ENCODE data around the gene LRP4. TPM values are rescaled to one million over a fixed set of nuclear protein-coding genes. Genes with fewer than 3 reads are reported as not detected.

LRP4 gene
- total and polyA plus RNA-seq, 2 of the 4 experiments (the other 2 are of a cell fraction), result 4.1 to 5.8 TPM

GRCh38 chr11:46808799-46809431 is 109.4 kb downstream of the LRP4 start:
- H4K91ac ChIP-seq (ENCODE audit: insufficient read depth, low read depth, low read length), result no peak overlapping the region
- no peak overlapping the region for H3K18ac ChIP-seq (ENCODE audit: low read depth, low read length)
- no peaks in the 10 kb centered on the region for H3K27me3 ChIP-seq (ENCODE audit: control insufficient read depth, insufficient read depth, low read length)
- H3K4ac ChIP-seq (ENCODE audit: low read depth, low read length), result no peak overlapping the region
- H3K36me3 ChIP-seq (ENCODE audit: control insufficient read depth, insufficient read depth, low read length), result peaks cover 12% of the 10 kb centered on the region
- ChIA-PET POLR2A (ENCODE audit: unreplicated experiment) (no interaction called here), CTCF (interaction anchor here (0.7 kb wide), 1 partner anchor 22 kb away, joined by 3 read pairs; no protein-coding TSS in a partner anchor)
- BruUV-seq (replicated peaks), result no TSS peak
- no peak overlapping the region for H3K56ac ChIP-seq (ENCODE audit: extremely low read depth, insufficient read depth, low read length)
- H4K5ac ChIP-seq (ENCODE audit: low read depth, low read length), result no peak overlapping the region
- peak overlapping the region; percentile 24 for H2BK5ac ChIP-seq (ENCODE audit: low read depth, low read length, poor library complexity, severe bottlenecking)
- H3K4me2 ChIP-seq (ENCODE audit: low read depth, low read length), result peak overlapping the region; percentile 27; the same call in 1 of the 2 replicates
- H4K20me1 ChIP-seq (ENCODE audit: insufficient read depth, low read length), result no peaks in the 10 kb centered on the region
- no peaks in the 10 kb centered on the region; the same call in 1 of the 2 replicates for H3K4me1 ChIP-seq (ENCODE audit: control insufficient read depth, insufficient read depth, low read length)
- WGBS, 2 experiments (ENCODE audit: extremely low coverage in 2 of 2, insufficient read length in 1 of 2), result 67% methylated on average over 1 of the region's 3 CpGs; no CpG with 5 or more reads in 1 of the 2 experiments
- no peak overlapping the region for H2BK15ac ChIP-seq (ENCODE audit: low read depth, low read length)
- no peak overlapping the region for H2AFZ ChIP-seq (replicated peaks; ENCODE audit: low read length, poor library complexity)
- H2AK9ac ChIP-seq (replicated peaks; ENCODE audit: low read depth, low read length, poor library complexity), result no peak overlapping the region
- H3K9ac ChIP-seq (ENCODE audit: low read depth, low read length), result no peak overlapping the region
- no peak overlapping the region for H2BK120ac ChIP-seq (ENCODE audit: low read depth, low read length)
- no peak overlapping the region for H2AK5ac ChIP-seq (ENCODE audit: low read depth, low read length)
- H3K14ac ChIP-seq (replicated peaks; ENCODE audit: low read depth, low read length), result no peak overlapping the region
- TF ChIP-seq RCOR1 (IDR thresholded peaks at IDR 0.05; ENCODE audit: insufficient replicate concordance, low read length) (no peak), CTCF (conservative IDR thresholded peaks at IDR 0.05; ENCODE audit: low read depth, low read length) (peak; percentile 22; the same call in 1 of the 2 replicates), MAFK (IDR thresholded peaks at IDR 0.05; ENCODE audit: low read depth, low read length) (no peak), ELK1 (IDR thresholded peaks at IDR 0.05; ENCODE audit: borderline replicate concordance, low read depth, low read length) (no peak), USF2 (IDR thresholded peaks at IDR 0.05; ENCODE audit: low read depth, low read length) (no peak), CEBPB (IDR thresholded peaks at IDR 0.05; ENCODE audit: low read depth, low read length) (no peak)
- dilution Hi-C loops (cut with HindIII; ENCODE audit: low sequenced_read_pairs, unreplicated experiment) (no loop called here), in situ Hi-C loops (cut with MboI; ENCODE audit: low sequenced_read_pairs) (no loop called here), intact Hi-C loops (cut with micrococcal nuclease) (no loop called here)
- peak; percentile 49 for DNase-seq
- ATAC-seq (ENCODE audit: low read depth), result peak; percentile 48
- no peak overlapping the region for H3K27ac ChIP-seq (ENCODE audit: insufficient read depth, low read length)
- H3K4me3 ChIP-seq (ENCODE audit: insufficient read depth, low read depth, low read length), result no peak overlapping the region
- peaks cover 8 to 23% of the 10 kb centered on the region in 2 experiments; a peak in 3 of 4 replicates for H3K79me1 ChIP-seq (ENCODE audit: low read depth in 1 of 2, low read length in 2 of 2)
- no peak overlapping the region for H2BK20ac ChIP-seq (ENCODE audit: low read depth, low read length)
- H3K23ac ChIP-seq (ENCODE audit: low read depth, low read length), result no peak overlapping the region
- no peaks in the 10 kb centered on the region for H3K9me1 ChIP-seq (ENCODE audit: insufficient read depth, low read length)
- H3K9me3 ChIP-seq (ENCODE audit: control insufficient read depth, insufficient read depth, low read length), result no peaks in the 10 kb centered on the region
- H4K8ac ChIP-seq (ENCODE audit: low read depth in 2 of 2, low read length in 2 of 2), result no peak overlapping the region
